B cell (primary cell): Measurements from ENCODE around the gene ASCC2.

Experiments
- CTCF ChIP-seq: fragments of 200-600 bp; IDR thresholded peaks from one replicate; pipeline ENCODE4 v1.8.0; 2022; ENCODE audit warnings: antibody characterized with exemption, mild to moderate bottlenecking
- EZH2 ChIP-seq: IDR thresholded peaks from 2 replicates; pipeline ENCODE4 v1.6.1; 2012; ENCODE audit warnings: borderline replicate concordance, low read depth, mild to moderate bottlenecking, moderate library complexity, low read length; ENCODE audit not compliant: insufficient read depth, poor library complexity, severe bottlenecking

- TF ChIP-seq CTCF (no peak), EZH2 (no peak)
These were observed 90.2 kb downstream of the ASCC2 start for GRCh38 chr22:29747832-29748231.
